HT-29 (cell line): Measurements from ENCODE around the gene RIPK4. TPM values are rescaled to one million over a fixed set of nuclear protein-coding genes. Genes with fewer than 3 reads are reported as not detected.
"Not testable (repeated sequence)": the region's sequence is repeated elsewhere in the genome, so short reads cannot be mapped to it uniquely, and the experiment has no call there.

ENCODE experiments used
- DNase-seq: peaks from one replicate; pipeline ENCODE4 v3.0.0-alpha.2; 2015; ENCODE audit warnings: low spot score
- total RNA-seq: library from RNA; depleted of rRNA; stranded (reverse); fragments of >200 nt; shearing (Covaris generic); gene quantifications from 2 replicates; pipeline ENCODE4 v1.2.3, GENCODE V29; 2014

The RIPK4 gene
- total RNA-seq, 1 experiment from 2014 or later, result 60.9 TPM

- no peak for DNase-seq
Measured at GRCh38 chr21:41739011-41739410, 27.8 kb downstream of the RIPK4 start.

GRCh38 chr21:41737651-41738324, 29.1 kb downstream of the RIPK4 start:
- no peak for DNase-seq

GRCh38 chr21:41736423-41736822, 30.4 kb downstream of the RIPK4 start:
- DNase-seq, result no peak

- DNase-seq, result no peak
Measured at GRCh38 chr21:41733951-41734689, 32.7 kb downstream of the RIPK4 start.

- DNase-seq, result no peak
Measured at GRCh38 chr21:41731081-41731480, 35.8 kb downstream of the RIPK4 start.

GRCh38 chr21:41730367-41730765, 36.5 kb downstream of the RIPK4 start:
- DNase-seq, result no peak

- DNase-seq, result no peak
Measured at GRCh38 chr21:41729701-41730366, 37.0 kb downstream of the RIPK4 start.

GRCh38 chr21:41727784-41728763, 38.8 kb downstream of the RIPK4 start:
- DNase-seq, result no peak

GRCh38 chr21:41726970-41727783, 39.7 kb downstream of the RIPK4 start:
- peak; percentile 78 for DNase-seq

- DNase-seq, result no peak
Measured at GRCh38 chr21:41726630-41726969, 40.3 kb downstream of the RIPK4 start.

GRCh38 chr21:41726058-41726558, 40.7 kb downstream of the RIPK4 start:
- DNase-seq, result no peak

- no peak for DNase-seq
Measured at GRCh38 chr21:41725421-41726031, 41.3 kb downstream of the RIPK4 start.

- DNase-seq, result not testable (repeated sequence)
Measured at GRCh38 chr21:41723835-41724234, 43.0 kb downstream of the RIPK4 start.

GRCh38 chr21:41722052-41723018, 44.5 kb downstream of the RIPK4 start:
- no peak for DNase-seq

GRCh38 chr21:41720250-41720649, 46.6 kb downstream of the RIPK4 start:
- no peak for DNase-seq

GRCh38 chr21:41719691-41720090, 47.2 kb downstream of the RIPK4 start:
- DNase-seq, result no peak

GRCh38 chr21:41717573-41718330, 49.1 kb downstream of the RIPK4 start:
- DNase-seq, result no peak

GRCh38 chr21:41716751-41717150, 50.1 kb downstream of the RIPK4 start:
- no peak for DNase-seq
